H1 (cell line): ENCODE results near the gene TFF1. TPM values are rescaled to one million over a fixed set of nuclear protein-coding genes. Genes with fewer than 3 reads are reported as not detected.
A peak's percentile ranks its signal among the peaks of the same experiment; 100 is the strongest.

ENCODE experiments used
- CTCF ChIA-PET: fragments of 300-600 bp; sonication (Branson Sonifier 250); formaldehyde crosslinking; loops from one replicate; lab custom pipeline; 2021; ENCODE audit not compliant: partially characterized antibody; lab: Charles Lee
- POLR2A ChIA-PET: fragments of 300-600 bp; sonication (Branson Sonifier 250); formaldehyde crosslinking; loops from one replicate; lab custom pipeline; 2021; ENCODE audit warnings: inconsistent platforms; ENCODE audit not compliant: partially characterized antibody; lab: Charles Lee
- DNase-seq, 2 experiments: peaks; one replicate each; pipeline versions ENCODE4 v3.0.0 to v3.0.0-alpha.2; 2010 to 2022; ENCODE audit warnings: low spot score in 2 of 2, low read depth in 1 of 2, mixed read lengths in 1 of 2
- FAIRE-seq: peaks from 2 replicates; lab custom pipeline; 2011; peaks lifted over from hg19 to GRCh38; lab: Jason Lieb, UNC
- H2AFZ ChIP-seq: 2 replicates; pipeline ENCODE4 v1.8.1; 2012; ENCODE audit warnings: low read length, inconsistent platforms
- H2AK5ac ChIP-seq: 2 replicates; pipeline ENCODE4 v1.6.1; 2013; ENCODE audit warnings: low read depth, low read length
- H2BK120ac ChIP-seq: replicated peaks from 2 replicates; pipeline ENCODE3; 2013; ENCODE audit warnings: low read depth, low read length, inconsistent platforms
- H2BK12ac ChIP-seq: 2 replicates; pipeline ENCODE4 v1.6.1; 2013; ENCODE audit warnings: low read depth, low read length
- H2BK15ac ChIP-seq: 2 replicates; pipeline ENCODE4 v1.6.1; 2013; ENCODE audit warnings: low read length
- H2BK20ac ChIP-seq: 2 replicates; pipeline ENCODE4 v1.6.1; 2013; ENCODE audit warnings: low read length
- H2BK5ac ChIP-seq: 2 replicates; pipeline ENCODE4 v1.6.1; 2013; ENCODE audit warnings: low read depth, low read length
- H3K14ac ChIP-seq: 2 replicates; pipeline ENCODE4 v1.6.1; 2013; ENCODE audit warnings: inconsistent platforms; ENCODE audit not compliant: insufficient read length
- H3K18ac ChIP-seq: 2 replicates; pipeline ENCODE4 v1.6.1; 2013; ENCODE audit warnings: low read length; ENCODE audit errors: extremely low read depth
- H3K23ac ChIP-seq: 2 replicates; pipeline ENCODE4 v1.6.1; 2013; ENCODE audit warnings: inconsistent platforms; ENCODE audit not compliant: insufficient read length
- H3K23me2 ChIP-seq: 2 replicates; pipeline ENCODE4 v1.6.1; 2013; ENCODE audit warnings: low read depth, low read length
- H3K27ac ChIP-seq: 2 replicates; pipeline ENCODE4 v1.6.1; 2011; ENCODE audit warnings: low read depth, low read length, inconsistent platforms
- H3K27me3 ChIP-seq, 4 experiments: replicated peaks in 1 of 4; 1 replicate in 1 of 4; 2 replicates in 3 of 4; pipeline versions ENCODE4 v1.6.1 to v1.8.1; 2011 to 2013; ENCODE audit warnings: low read length in 3 of 4, mild to moderate bottlenecking in 3 of 4, inconsistent platforms in 2 of 4, mixed read lengths in 2 of 4, moderate library complexity in 1 of 4; ENCODE audit not compliant: control insufficient read depth in 3 of 4, insufficient read depth in 3 of 4; ENCODE audit errors: extremely low read depth in 1 of 4
- H3K36me3 ChIP-seq, 4 experiments: 2 replicates each; pipeline versions ENCODE4 v1.6.1 to v1.8.1; 2011 to 2013; ENCODE audit warnings: mild to moderate bottlenecking in 4 of 4, low read length in 3 of 4, moderate library complexity in 2 of 4, control low read depth in 1 of 4, inconsistent platforms in 1 of 4; ENCODE audit not compliant: insufficient read depth in 4 of 4, control insufficient read depth in 2 of 4
- H3K4ac ChIP-seq: replicated peaks from 2 replicates; pipeline ENCODE3; 2013; ENCODE audit warnings: low read length, low read depth, mixed read lengths, inconsistent platforms; ENCODE audit not compliant: insufficient read length
- H3K4me1 ChIP-seq, 4 experiments: replicated peaks in 1 of 4; 1 replicate in 1 of 4; 2 replicates in 3 of 4; pipeline versions ENCODE4 v1.6.1 to v1.8.1; 2011 to 2013; ENCODE audit warnings: low read length in 3 of 4, inconsistent platforms in 2 of 4, mixed read lengths in 1 of 4; ENCODE audit not compliant: insufficient read depth in 4 of 4, control insufficient read depth in 3 of 4
- H3K4me2 ChIP-seq, 2 experiments: 2 replicates each; pipeline versions ENCODE4 v1.6.1 to v1.8.1; 2011 to 2013; ENCODE audit warnings: low read depth in 2 of 2, low read length in 2 of 2, control low read depth in 1 of 2, inconsistent platforms in 1 of 2, mild to moderate bottlenecking in 1 of 2; ENCODE audit not compliant: insufficient read depth in 1 of 2
- H3K4me3 ChIP-seq, 4 experiments: fragments of 200-600, 300-600 bp in 1 of 4; sonication (generic), shearing (Covaris generic), sonication (Bioruptor Twin) in 1 of 4; 2 replicates each; pipeline versions ENCODE4 v1.5.1 to v1.8.1; 2011 to 2016; ENCODE audit warnings: low read length in 4 of 4, low read depth in 3 of 4, control low read depth in 2 of 4, inconsistent platforms in 2 of 4, mild to moderate bottlenecking in 2 of 4, mixed read lengths in 1 of 4, moderate library complexity in 1 of 4; ENCODE audit not compliant: insufficient read depth in 2 of 4; ENCODE audit errors: extremely low read depth in 1 of 4
- H3K56ac ChIP-seq: replicated peaks from 2 replicates; pipeline ENCODE3; 2013; ENCODE audit warnings: low read depth, mild to moderate bottlenecking, mixed read lengths, low read length, inconsistent platforms; ENCODE audit not compliant: insufficient read length
- H3K79me1 ChIP-seq: 2 replicates; pipeline ENCODE4 v1.6.1; 2013; ENCODE audit warnings: low read depth, low read length, control low read depth
- H3K79me2 ChIP-seq, 2 experiments: 2 replicates each; pipeline versions ENCODE4 v1.6.1 to v1.8.1; 2012 to 2013; ENCODE audit warnings: low read length in 2 of 2, mild to moderate bottlenecking in 2 of 2, inconsistent platforms in 1 of 2; ENCODE audit not compliant: insufficient read depth in 2 of 2, control insufficient read depth in 1 of 2
- H3K9ac ChIP-seq, 4 experiments: replicated peaks in 1 of 4; 1 replicate in 1 of 4; 2 replicates in 3 of 4; pipeline versions ENCODE4 v1.6.1 to v1.8.1; 2011 to 2013; ENCODE audit warnings: low read depth in 3 of 4, low read length in 3 of 4, control low read depth in 2 of 4, mild to moderate bottlenecking in 2 of 4, moderate library complexity in 2 of 4, inconsistent platforms in 1 of 4; ENCODE audit errors: extremely low read depth in 1 of 4
- H3K9me3 ChIP-seq, 2 experiments: 2 replicates each; pipeline versions ENCODE4 v1.6.1 to v1.8.1; 2012 to 2013; ENCODE audit warnings: mild to moderate bottlenecking in 2 of 2, moderate library complexity in 2 of 2, control low read depth in 1 of 2, inconsistent platforms in 1 of 2, low read depth in 1 of 2, low read length in 1 of 2, mixed read lengths in 1 of 2; ENCODE audit not compliant: insufficient read depth in 2 of 2
- H4K20me1 ChIP-seq, 2 experiments: replicated peaks in 1 of 2; 2 replicates each; pipeline versions ENCODE3 to v1.8.1; 2011 to 2013; ENCODE audit warnings: inconsistent platforms in 2 of 2, low read length in 2 of 2, mild to moderate bottlenecking in 1 of 2; ENCODE audit not compliant: insufficient read depth in 2 of 2, control insufficient read depth in 1 of 2
- H4K5ac ChIP-seq: 2 replicates; pipeline ENCODE4 v1.6.1; 2013; ENCODE audit warnings: low read length, low read depth, mixed read lengths, inconsistent platforms; ENCODE audit not compliant: insufficient read length
- H4K8ac ChIP-seq: 2 replicates; pipeline ENCODE4 v1.8.0; 2013; ENCODE audit warnings: mild to moderate bottlenecking, moderate library complexity, low read length, inconsistent platforms; ENCODE audit not compliant: insufficient read depth; ENCODE audit errors: extremely low read depth
- H4K91ac ChIP-seq: replicated peaks from 2 replicates; pipeline ENCODE3; 2013; ENCODE audit warnings: low read length, mixed read lengths, inconsistent platforms; ENCODE audit not compliant: insufficient read length
- CEBPB ChIP-seq: IDR thresholded peaks from 2 replicates; pipeline ENCODE4 v1.6.1; 2012; ENCODE audit warnings: low read depth, low read length
- CREB1 ChIP-seq: IDR thresholded peaks from 2 replicates; pipeline ENCODE4 v1.6.1; 2012; ENCODE audit warnings: inconsistent platforms
- CTCF ChIP-seq, 3 experiments: IDR thresholded peaks; 1 replicate in 2 of 3; 2 replicates in 1 of 3; pipeline versions ENCODE4 v1.5.1 to v1.6.1; 2011; ENCODE audit warnings: low read length in 3 of 3, mild to moderate bottlenecking in 3 of 3, inconsistent platforms in 2 of 3, low read depth in 1 of 3, moderate library complexity in 1 of 3; ENCODE audit not compliant: insufficient read depth in 1 of 3; ENCODE audit errors: control extremely low read depth in 1 of 3
- EZH2 ChIP-seq: fragments of 200-600 bp; sonication (generic); IDR thresholded peaks from 2 replicates; pipeline ENCODE4 v1.7.1; 2012; ENCODE audit warnings: low read depth, mild to moderate bottlenecking, moderate library complexity, low read length, inconsistent platforms; ENCODE audit not compliant: severe bottlenecking
- KDM1A ChIP-seq: fragments of 200-600, 300-600 bp; sonication (generic); IDR thresholded peaks from 2 replicates; pipeline ENCODE4 v1.7.1; 2016; ENCODE audit warnings: mild to moderate bottlenecking, low read length, borderline replicate concordance
- NANOG ChIP-seq: IDR thresholded peaks from 2 replicates; pipeline ENCODE4 v1.6.1; 2011; ENCODE audit warnings: low read length, low read depth, mild to moderate bottlenecking, inconsistent platforms; ENCODE audit not compliant: insufficient read depth, poor library complexity, severe bottlenecking
- NRF1 ChIP-seq: IDR thresholded peaks from 2 replicates; pipeline ENCODE4 v1.6.1; 2011; ENCODE audit warnings: mild to moderate bottlenecking, low read depth, low read length, improper control_type of control experiment
- PHF8 ChIP-seq: fragments of 200-600 bp; sonication (generic); conservative IDR thresholded peaks from 2 replicates; pipeline ENCODE4 v1.7.1; 2012; ENCODE audit warnings: low read depth, mild to moderate bottlenecking, inconsistent platforms, low read length, moderate library complexity
- SP1 ChIP-seq: IDR thresholded peaks from 2 replicates; pipeline ENCODE4 v1.6.1; 2011; ENCODE audit warnings: low read depth, low read length
- ZNF274 ChIP-seq: IDR thresholded peaks from 2 replicates; pipeline ENCODE4 v1.7.0; 2012; ENCODE audit warnings: low read length, borderline replicate concordance; ENCODE audit errors: extremely low read depth
- WGBS, 2 experiments: shearing (Covaris generic) in 1 of 2; methylation state at CpG; one replicate each; pipeline versions ENCODE4 v1.1.6 to v1.1.7; 2013 to 2015; ENCODE audit warnings: low lambda C conversion rate in 2 of 2, mixed read lengths in 2 of 2, inconsistent platforms in 1 of 2, low coverage in 1 of 2, missing lambda C conversion rate in 1 of 2; ENCODE audit not compliant: insufficient replicate concordance in 2 of 2, insufficient coverage in 1 of 2, insufficient read length in 1 of 2; ENCODE audit errors: extremely low coverage in 1 of 2, missing lambda C conversion rate in 1 of 2; 5-methylcytosine and 5-hydroxymethylcytosine counted together
- polyA plus RNA-seq, 7 experiments: library from polyadenylated mRNA; depleted of rRNA in 3 of 7; stranded (reverse) in 5 of 7; unstranded in 2 of 7; fragments of >200 nt in 5 of 7; fragments of 200-250 nt in 2 of 7; gene quantifications; 1 replicate in 5 of 7; 2 replicates in 1 of 7; 4 replicates in 1 of 7; pipeline versions ENCODE4 v1.2.1 to v1.2.3, GENCODE V29; 2011 to 2013; ENCODE audit warnings: missing spikeins in 2 of 7, mixed read lengths in 2 of 7
- total RNA-seq: library from RNA; stranded (reverse); fragmentation: NEBNext Ultra II Directional; extraction: Animal tissue kit (Norgen Biotek cat#: 25700); gene quantifications from 2 replicates; pipeline ENCODE4 v1.2.1, GENCODE V29; 2021
- TF ChIP-seq, protein P1 (sequence below): IDR thresholded peaks from 2 replicates; pipeline ENCODE4 v1.6.1; 2012; ENCODE audit warnings: inconsistent platforms

TFF1 gene
- total and polyA plus RNA-seq, 2 of the 8 experiments (the other 6 are each of a cell fraction or from before 2014, with no cell fraction given): not detected

DNA sequence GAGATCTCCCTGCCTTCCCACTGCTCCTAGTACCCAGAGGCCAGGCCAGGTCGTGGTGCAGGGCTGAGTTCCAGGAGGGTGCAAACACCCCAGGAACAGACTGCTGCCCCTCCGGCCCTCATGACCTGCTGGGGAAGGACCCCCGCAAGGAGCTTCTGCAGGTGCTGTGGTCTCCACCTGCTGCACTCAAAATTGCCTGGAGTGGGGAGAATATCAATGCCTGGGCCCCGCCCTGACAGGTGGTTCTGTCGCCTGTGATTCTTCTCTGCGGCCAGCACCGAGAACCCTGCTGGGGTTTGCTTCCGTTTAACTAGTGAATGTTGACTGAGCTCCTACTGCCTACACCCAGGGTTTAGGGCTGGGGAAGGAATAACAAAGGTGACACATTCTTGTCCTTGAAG lies 49.0 kb downstream of the TFF1 start:
- H2BK20ac ChIP-seq: peak overlapping the region; percentile 40; the same call in 1 of the 2 replicates
- FAIRE-seq: no peak
- H4K8ac ChIP-seq: no peak overlapping the region
- no peak overlapping the region for H2BK120ac ChIP-seq
- H3K23me2 ChIP-seq: no peaks in the 10 kb centered on the region
- ChIA-PET POLR2A (no interaction called here), CTCF (interaction anchor here (1.3 to 14.3 kb wide), 3 partner anchors 16 to 94 kb away, joined by 3 to 137 read pairs (median 4); no protein-coding TSS in a partner anchor)
- no peak overlapping the region for H3K4ac ChIP-seq
- peak overlapping the region; percentile 75; the same call in 1 of the 2 replicates for H2BK5ac ChIP-seq
- peaks cover 8 to 25% (median 18%) of the 10 kb centered on the region in 4 experiments for H3K4me1 ChIP-seq
- H3K79me1 ChIP-seq: no peaks in the 10 kb centered on the region
- no peak overlapping the region for H4K91ac ChIP-seq
- H3K9ac ChIP-seq: no peak overlapping the region
- no peak overlapping the region for H3K27ac ChIP-seq
- no peak overlapping the region for H3K23ac ChIP-seq
- H3K56ac ChIP-seq: no peak overlapping the region
- peak in 1 of 2 experiments; percentile 41 for DNase-seq
- no peak overlapping the region for H3K4me3 ChIP-seq
- H3K79me2 ChIP-seq: no peaks in the 10 kb centered on the region
- H2AK5ac ChIP-seq: no peak overlapping the region
- H2AFZ ChIP-seq: no peak overlapping the region
- no peak overlapping the region for H3K4me2 ChIP-seq
- H3K14ac ChIP-seq: no peak overlapping the region
- H2BK12ac ChIP-seq: peak overlapping the region; percentile 97; the same call in 1 of the 2 replicates
- WGBS, 2 experiments: 75% methylated on average over 8 of the region's 8 CpGs; no CpG with 5 or more reads in 1 of the 2 experiments
- H3K9me3 ChIP-seq: no peaks in the 10 kb centered on the region
- H4K5ac ChIP-seq: no peak overlapping the region
- H3K36me3 ChIP-seq: no peaks in the 10 kb centered on the region
- 0 out of 2 replicates have a peak overlapping the region, but pooled peaks have one; percentile 74 for H2BK15ac ChIP-seq
- H3K18ac ChIP-seq: peak overlapping the region; percentile 32; the same call in 1 of the 2 replicates
- H4K20me1 ChIP-seq: no peaks in the 10 kb centered on the region
- H3K27me3 ChIP-seq: no peaks in the 10 kb centered on the region
- TF ChIP-seq, protein P1, sequence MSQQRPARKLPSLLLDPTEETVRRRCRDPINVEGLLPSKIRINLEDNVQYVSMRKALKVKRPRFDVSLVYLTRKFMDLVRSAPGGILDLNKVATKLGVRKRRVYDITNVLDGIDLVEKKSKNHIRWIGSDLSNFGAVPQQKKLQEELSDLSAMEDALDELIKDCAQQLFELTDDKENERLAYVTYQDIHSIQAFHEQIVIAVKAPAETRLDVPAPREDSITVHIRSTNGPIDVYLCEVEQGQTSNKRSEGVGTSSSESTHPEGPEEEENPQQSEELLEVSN: no peak
- TF ChIP-seq NANOG (no peak), CEBPB (no peak), KDM1A (no peak), CTCF (IDR thresholded peaks at IDR 0.05; ENCODE audit: control extremely low read depth in 1 of 3, insufficient read depth in 1 of 3, low read depth in 1 of 3, low read length in 3 of 3) (no peak), EZH2 (no peak), CREB1 (no peak), PHF8 (no peak), SP1 (no peak), ZNF274 (no peak), NRF1 (no peak)
